GM18502 (cell line): ENCODE data around the gene KIF1A.

Experiments used
- ATAC-seq: cut with Tn5 transposase; IDR thresholded peaks from one replicate; pipeline ENCODE4 v1.9.1; 2021; ENCODE audit warnings: mild to moderate bottlenecking; ENCODE audit not compliant: unreplicated experiment, poor library complexity

The KIF1A gene

DNA sequence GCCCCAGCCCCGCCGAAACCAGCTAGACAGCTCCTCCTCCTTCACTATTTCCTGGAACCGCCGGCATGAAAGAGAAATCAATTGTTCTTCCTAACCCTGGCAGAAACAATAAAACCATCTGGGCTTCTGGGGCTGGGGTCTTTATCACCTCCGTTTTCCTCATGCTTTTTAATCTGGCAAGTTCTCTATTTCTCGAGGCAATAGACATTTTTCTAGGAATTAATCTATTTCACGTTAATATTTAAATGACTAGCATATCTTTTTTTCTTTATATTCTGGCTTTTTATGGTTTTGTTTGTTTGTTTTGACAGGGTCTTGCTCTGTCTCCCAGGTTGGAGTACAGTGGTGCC, 1.4 kb upstream of the KIF1A start:
- ATAC-seq = no peak

GRCh38 chr2:240820607-240821428, 799 bp upstream of the KIF1A start:
- ATAC-seq = no peak

GRCh38 chr2:240819126-240819857, 727 bp downstream of the KIF1A start:
- ATAC-seq = no peak

- no peak for ATAC-seq
Observed at GRCh38 chr2:240818293-240819125, 1.5 kb downstream of the KIF1A start.

GRCh38 chr2:240817496-240818292, 2.3 kb downstream of the KIF1A start:
- ATAC-seq = no peak

DNA sequence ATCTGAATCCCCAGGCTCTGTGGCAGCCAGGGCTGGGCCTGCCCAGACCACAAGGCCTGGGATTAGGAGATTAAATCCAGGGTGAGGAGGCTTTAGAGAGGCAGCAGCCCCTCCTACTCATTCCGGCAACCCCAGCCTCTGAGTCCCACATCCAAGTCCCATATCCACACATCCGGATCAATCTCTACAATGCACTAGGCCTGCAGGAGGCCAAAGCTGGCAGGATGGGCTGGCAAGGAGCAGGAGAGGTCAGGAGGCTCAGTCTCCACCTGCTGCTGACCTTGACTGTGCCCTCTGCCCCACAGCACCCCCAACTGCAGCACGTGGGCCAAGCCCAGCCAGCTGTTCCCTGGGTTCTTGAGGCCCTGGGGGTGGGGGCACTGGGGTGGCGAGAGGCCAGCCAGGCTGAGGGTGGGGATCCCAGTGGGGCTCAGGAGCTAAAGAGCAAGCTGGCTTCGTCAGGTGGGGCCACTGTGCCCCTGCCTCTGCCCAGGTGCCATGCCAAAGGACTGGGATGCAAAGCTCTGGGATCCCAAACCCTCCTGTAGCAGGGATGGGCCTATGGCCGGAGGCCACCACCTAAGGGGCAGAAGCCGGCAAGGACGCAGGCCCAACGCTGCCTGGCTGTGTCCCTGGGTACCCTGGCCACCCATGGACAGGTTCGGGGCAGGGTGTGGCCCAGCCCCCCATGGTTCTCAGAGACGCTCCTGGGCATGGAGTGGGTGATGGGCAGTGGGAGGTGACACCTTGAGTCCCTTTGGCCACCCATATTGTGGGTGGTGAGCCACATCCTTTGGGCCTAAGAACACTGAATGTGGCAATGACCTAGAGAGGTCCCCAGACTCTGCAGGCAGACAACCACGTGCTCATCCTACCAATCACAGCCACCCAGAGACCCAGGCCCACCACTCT, 3.2 kb downstream of the KIF1A start:
- ATAC-seq = no peak

DNA sequence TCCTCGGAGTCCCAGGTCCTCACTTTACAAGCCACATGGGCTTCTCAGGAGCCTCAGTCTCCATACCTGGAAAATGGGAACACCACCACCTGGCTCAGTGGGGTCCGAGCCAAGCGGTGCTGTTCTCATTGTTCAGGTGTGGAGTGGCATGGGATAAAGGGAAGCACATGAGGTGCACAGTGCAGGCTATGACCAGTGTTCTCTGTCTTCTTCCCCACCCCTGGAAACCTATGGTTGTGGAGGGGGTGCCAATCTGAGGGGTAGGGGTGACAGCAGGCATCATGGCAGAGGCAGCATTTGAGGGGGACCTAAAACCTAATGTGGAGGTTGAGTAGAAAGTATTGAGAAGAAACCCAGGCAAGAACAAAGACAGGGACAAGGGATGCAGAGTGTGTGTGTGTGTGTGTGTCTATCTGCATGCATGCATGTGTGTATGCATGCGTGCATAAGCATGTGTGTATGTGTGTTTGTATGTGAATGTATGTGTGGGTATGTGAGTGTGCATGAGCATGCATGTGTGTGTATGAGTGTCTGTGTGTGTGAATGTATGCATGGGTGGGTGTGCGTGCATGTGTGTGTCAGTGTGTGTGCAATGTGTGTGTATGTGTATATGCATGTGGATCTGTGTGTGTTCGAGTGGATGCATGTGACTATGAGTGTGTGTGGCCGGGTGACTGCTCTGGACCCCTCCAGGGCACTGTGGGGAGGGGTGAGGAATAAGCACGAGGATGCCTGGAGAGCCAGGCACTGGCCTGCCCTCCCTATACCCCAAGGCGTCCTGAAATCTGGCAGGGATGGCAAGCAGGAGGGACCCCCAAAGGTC, 4.0 kb downstream of the KIF1A start:
- ATAC-seq = no peak

GRCh38 chr2:240814946-240815760, 4.9 kb downstream of the KIF1A start:
- no peak for ATAC-seq

DNA sequence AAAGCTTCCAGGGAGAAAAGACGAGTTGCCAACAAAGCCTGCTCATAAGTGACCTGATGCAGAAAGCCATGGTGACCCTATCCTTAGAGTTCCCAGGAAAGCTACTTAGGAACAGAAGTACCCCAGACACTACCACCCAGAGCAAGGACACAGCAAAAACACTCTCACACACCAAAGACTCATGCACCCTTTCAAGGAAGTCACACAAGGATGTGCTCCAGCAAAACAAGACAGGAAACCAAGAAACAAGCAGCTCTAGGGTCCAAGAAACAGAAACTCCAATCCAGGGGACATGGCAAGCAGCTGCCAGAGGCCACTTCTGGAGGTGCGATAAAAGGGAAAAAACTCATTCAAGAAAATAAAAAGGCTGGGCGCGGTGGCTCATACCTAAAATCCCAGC, 5.7 kb downstream of the KIF1A start:
- ATAC-seq = no peak

DNA sequence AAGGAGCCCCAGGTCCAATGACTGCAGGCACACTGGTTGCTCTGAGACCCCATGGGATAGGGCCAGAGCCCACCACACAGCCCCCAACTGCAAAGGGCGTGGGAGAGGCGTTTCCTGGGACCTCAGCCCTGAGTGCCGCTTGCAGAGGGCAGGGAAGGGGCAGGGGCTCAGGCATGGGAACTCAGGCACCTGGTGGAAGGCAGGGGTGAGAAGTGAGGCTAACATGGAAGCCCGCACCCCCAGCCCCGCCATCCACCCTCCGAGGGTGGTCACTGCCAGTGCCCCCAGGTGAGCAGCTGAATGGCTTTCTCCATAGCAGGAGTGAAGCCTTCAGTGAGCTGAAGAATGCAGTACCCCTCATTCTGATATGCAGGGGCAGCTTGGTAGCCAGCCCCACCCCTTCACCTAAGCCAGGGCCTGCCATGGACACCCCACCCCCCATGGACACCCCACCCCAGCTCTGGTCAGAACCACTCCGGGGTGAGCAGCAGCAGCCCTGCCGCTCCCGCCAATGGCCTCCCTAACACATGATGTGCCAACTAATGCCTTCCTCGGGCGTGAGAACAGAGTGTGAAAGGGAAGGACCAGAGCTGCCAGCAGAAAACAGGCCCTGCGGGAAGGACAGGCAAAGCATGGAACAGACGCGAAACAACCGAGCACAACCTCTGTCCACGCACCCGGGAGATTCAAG, 6.6 kb downstream of the KIF1A start:
- no peak for ATAC-seq

- no peak for ATAC-seq
Observed at GRCh38 chr2:240812721-240813120, 7.3 kb downstream of the KIF1A start.

DNA sequence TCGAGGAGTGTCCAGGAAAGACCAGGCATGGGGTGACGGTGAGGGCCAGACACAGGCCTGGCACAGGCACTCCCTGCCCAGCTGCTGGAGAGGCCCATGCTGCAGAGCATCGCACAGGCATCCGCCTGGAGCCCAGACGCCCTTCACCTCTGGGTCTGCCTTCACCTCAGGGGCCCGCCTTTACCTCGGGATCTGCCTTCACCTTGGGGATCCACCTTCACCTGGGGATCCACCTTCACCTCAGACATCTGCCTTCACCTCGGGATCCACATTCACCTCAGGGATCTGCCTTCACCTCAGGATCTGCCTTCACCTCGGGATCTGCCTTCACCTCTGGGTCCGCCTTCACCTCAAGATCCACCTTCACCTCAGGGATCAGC, 7.7 kb downstream of the KIF1A start:
- no peak for ATAC-seq

- no peak for ATAC-seq
Observed at GRCh38 chr2:240811346-240812300, 8.4 kb downstream of the KIF1A start.

DNA sequence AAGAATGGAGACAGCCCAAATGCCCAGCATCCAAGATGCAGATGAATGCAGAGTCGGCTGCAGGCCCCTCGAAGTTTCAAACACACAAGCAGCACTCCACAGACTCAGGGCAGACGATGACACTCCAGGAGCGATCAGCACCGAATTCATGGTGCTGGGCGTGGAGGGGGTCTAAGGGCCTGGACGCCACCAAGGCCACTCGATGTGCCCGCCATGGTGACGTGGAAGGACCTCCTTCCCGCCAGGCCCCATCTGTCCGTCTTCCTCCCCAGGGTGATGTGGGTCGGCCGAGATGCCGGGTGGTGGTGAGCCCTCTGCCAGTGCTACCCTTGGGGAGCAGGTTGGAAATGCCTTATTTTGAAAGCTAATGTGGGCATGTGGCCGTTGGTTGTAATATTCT, 9.4 kb downstream of the KIF1A start:
- no peak for ATAC-seq

- no peak for ATAC-seq
Observed at GRCh38 chr2:240810199-240810598, 9.8 kb downstream of the KIF1A start.

DNA sequence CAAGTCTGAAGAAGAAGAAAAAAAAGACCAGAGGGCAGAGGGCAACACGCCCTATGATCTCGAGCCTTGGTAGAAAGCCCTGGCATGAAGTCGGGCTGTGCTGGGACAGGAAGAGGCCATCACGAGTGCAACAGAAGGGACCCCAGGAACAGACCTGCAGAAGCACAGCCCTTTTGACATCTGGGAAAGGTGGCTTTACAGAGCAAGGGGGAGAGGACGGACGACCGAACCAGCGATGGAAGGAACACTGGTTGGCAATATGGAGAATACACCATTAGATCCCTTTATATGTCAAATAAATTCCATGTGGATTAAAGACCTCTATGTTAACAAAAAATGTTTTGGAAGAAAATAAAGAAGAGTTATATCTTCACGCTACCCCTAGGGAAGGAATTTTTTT, 10.7 kb downstream of the KIF1A start:
- no peak for ATAC-seq
